H9 (cell line): ENCODE measurements around the gene WDR77. TPM values are rescaled to one million over a fixed set of nuclear protein-coding genes. Genes with fewer than 3 reads are reported as not detected.

Source experiments
- DNase-seq: peaks from one replicate; pipeline ENCODE4 v3.0.0-alpha.2; 2017
- H2AFZ ChIP-seq: one replicate; pipeline ENCODE4 v1.6.1; 2013; ENCODE audit warnings: mild to moderate bottlenecking, low read length, control low read depth, moderate library complexity
- H2AK5ac ChIP-seq: 2 replicates; pipeline ENCODE4 v1.6.1; 2013; ENCODE audit warnings: low read length, control low read depth, mixed read lengths; ENCODE audit not compliant: insufficient read length
- H2BK120ac ChIP-seq: one replicate; pipeline ENCODE4 v1.6.1; 2013; ENCODE audit warnings: low read depth, mild to moderate bottlenecking, low read length, control low read depth, inconsistent platforms; ENCODE audit not compliant: poor library complexity, severe bottlenecking
- H2BK12ac ChIP-seq: 2 replicates; pipeline ENCODE4 v1.6.1; 2013; ENCODE audit warnings: low read length, control low read depth, mixed read lengths, low read depth; ENCODE audit not compliant: insufficient read length
- H2BK15ac ChIP-seq: 2 replicates; pipeline ENCODE4 v1.6.1; 2013; ENCODE audit warnings: low read depth, low read length, control low read depth
- H2BK20ac ChIP-seq: one replicate; pipeline ENCODE4 v1.6.1; 2013; ENCODE audit warnings: low read depth, mild to moderate bottlenecking, low read length, control low read depth, inconsistent platforms; ENCODE audit not compliant: poor library complexity, severe bottlenecking
- H2BK5ac ChIP-seq: 2 replicates; pipeline ENCODE4 v1.6.1; 2013; ENCODE audit warnings: low read length, control low read depth, mixed read lengths; ENCODE audit not compliant: insufficient read length
- H3K14ac ChIP-seq: 2 replicates; pipeline ENCODE4 v1.6.1; 2013; ENCODE audit warnings: low read length, control low read depth; ENCODE audit not compliant: insufficient read depth
- H3K18ac ChIP-seq: 2 replicates; pipeline ENCODE4 v1.6.1; 2013; ENCODE audit warnings: low read depth, mild to moderate bottlenecking, mixed read lengths, low read length, control low read depth; ENCODE audit not compliant: insufficient read length
- H3K23ac ChIP-seq: 2 replicates; pipeline ENCODE4 v1.6.1; 2013; ENCODE audit warnings: low read length, control low read depth, mixed read lengths, low read depth; ENCODE audit not compliant: insufficient read length
- H3K23me2 ChIP-seq: 2 replicates; pipeline ENCODE4 v1.6.1; 2013; ENCODE audit warnings: low read depth, mild to moderate bottlenecking, mixed read lengths, low read length, control low read depth; ENCODE audit not compliant: insufficient read length, poor library complexity, severe bottlenecking
- H3K27ac ChIP-seq: 2 replicates; pipeline ENCODE4 v1.5.1; 2013; ENCODE audit warnings: low read length, control low read depth, mixed read lengths, low read depth; ENCODE audit not compliant: insufficient read length
- H3K27me3 ChIP-seq: 2 replicates; pipeline ENCODE4 v1.6.1; 2013; ENCODE audit warnings: low read length, control low read depth, inconsistent platforms; ENCODE audit not compliant: insufficient read depth
- H3K4ac ChIP-seq: 2 replicates; pipeline ENCODE4 v1.6.1; 2013; ENCODE audit warnings: low read depth, mild to moderate bottlenecking, control low read depth, inconsistent platforms, low read length, moderate library complexity
- H3K4me1 ChIP-seq: 2 replicates; pipeline ENCODE4 v1.6.1; 2013; ENCODE audit warnings: low read length, control low read depth, inconsistent platforms; ENCODE audit not compliant: insufficient read depth
- H3K4me2 ChIP-seq: 2 replicates; pipeline ENCODE4 v1.6.1; 2013; ENCODE audit warnings: low read length, control low read depth, mixed read lengths; ENCODE audit not compliant: insufficient read length, insufficient read depth
- H3K56ac ChIP-seq: 2 replicates; pipeline ENCODE4 v1.6.1; 2013; ENCODE audit warnings: low read depth, mild to moderate bottlenecking, mixed read lengths, low read length, control low read depth; ENCODE audit not compliant: insufficient read length
- H3K79me1 ChIP-seq: 2 replicates; pipeline ENCODE4 v1.6.1; 2013; ENCODE audit warnings: low read depth, mild to moderate bottlenecking, moderate library complexity, low read length, control low read depth, inconsistent platforms; ENCODE audit not compliant: insufficient read depth, poor library complexity, severe bottlenecking
- H3K79me2 ChIP-seq: 2 replicates; pipeline ENCODE4 v1.6.1; 2013; ENCODE audit warnings: low read length, control low read depth, inconsistent platforms; ENCODE audit not compliant: insufficient read depth
- H3K9ac ChIP-seq: 2 replicates; pipeline ENCODE4 v1.6.1; 2013; ENCODE audit warnings: low read length, control low read depth, mixed read lengths; ENCODE audit not compliant: insufficient read length; ENCODE audit errors: extremely low read depth
- H3K9me3 ChIP-seq: one replicate; pipeline ENCODE4 v1.6.1; 2013; ENCODE audit warnings: low read depth, low read length, inconsistent platforms; ENCODE audit not compliant: control insufficient read depth
- H3T11ph ChIP-seq: one replicate; pipeline ENCODE4 v1.6.1; 2013; ENCODE audit warnings: mild to moderate bottlenecking, low read length, control low read depth, inconsistent platforms
- H4K20me1 ChIP-seq: one replicate; pipeline ENCODE4 v1.6.1; 2013; ENCODE audit not compliant: control insufficient read depth, insufficient read length, insufficient read depth
- H4K5ac ChIP-seq: 2 replicates; pipeline ENCODE4 v1.6.1; 2013; ENCODE audit warnings: low read depth, mild to moderate bottlenecking, mixed read lengths, low read length, control low read depth; ENCODE audit not compliant: insufficient read length
- H4K8ac ChIP-seq: replicated peaks from 2 replicates; pipeline ENCODE4 v1.6.1; 2013; ENCODE audit warnings: low read length, control low read depth, mixed read lengths, low read depth; ENCODE audit not compliant: insufficient read length
- H4K91ac ChIP-seq: 2 replicates; pipeline ENCODE4 v1.6.1; 2013; ENCODE audit warnings: low read depth, mild to moderate bottlenecking, moderate library complexity, mixed read lengths, low read length, control low read depth; ENCODE audit not compliant: insufficient read length
- H3K27ac Mint-ChIP-seq, 3 experiments: 2 replicates in 2 of 3; 3 replicates in 1 of 3; pipeline ENCODE4 v1.8.0; 2020 to 2021; ENCODE audit warnings: mixed read lengths in 3 of 3, mild to moderate bottlenecking in 1 of 3, moderate library complexity in 1 of 3
- H3K27me3 Mint-ChIP-seq: 2 replicates; pipeline ENCODE4 v1.8.0; 2021; ENCODE audit warnings: low read depth, mild to moderate bottlenecking, moderate library complexity, mixed read lengths
- H3K36me3 Mint-ChIP-seq, 3 experiments: 2 replicates in 2 of 3; 3 replicates in 1 of 3; pipeline ENCODE4 v1.8.0; 2020 to 2021; ENCODE audit warnings: low read depth in 3 of 3, mixed read lengths in 3 of 3; ENCODE audit not compliant: insufficient read depth in 1 of 3
- H3K4me1 Mint-ChIP-seq, 2 experiments: 2 replicates each; pipeline ENCODE4 v1.8.0; 2020; ENCODE audit warnings: mixed read lengths in 2 of 2
- H3K4me3 Mint-ChIP-seq, 2 experiments: 2 replicates in 1 of 2; 3 replicates in 1 of 2; pipeline ENCODE4 v1.8.0; 2020 to 2021; ENCODE audit warnings: mild to moderate bottlenecking in 2 of 2, mixed read lengths in 2 of 2, moderate library complexity in 1 of 2
- H3K9me3 Mint-ChIP-seq, 2 experiments: 2 replicates in 1 of 2; 3 replicates in 1 of 2; pipeline ENCODE4 v1.8.0; 2020; ENCODE audit warnings: mild to moderate bottlenecking in 2 of 2, mixed read lengths in 2 of 2, moderate library complexity in 1 of 2
- WGBS: extraction: QIAGEN DNeasy Blood & Tissue Kit; methylation state at CpG from one replicate; pipeline ENCODE4 v1.1.7; 2013; ENCODE audit warnings: missing lambda C conversion rate, low lambda C conversion rate, mixed read lengths; ENCODE audit not compliant: insufficient read length; ENCODE audit errors: extremely low coverage; 5-methylcytosine and 5-hydroxymethylcytosine counted together
- total RNA-seq: library from RNA; stranded (reverse); gene quantifications from 2 replicates; pipeline ENCODE4 v1.2.1, GENCODE V29; 2021
- TF ChIP-seq, protein P1 (sequence below): fragments of 200-600 bp; sonication (generic); conservative IDR thresholded peaks from 3 replicates; pipeline ENCODE4 v1.8.0; 2021; ENCODE audit warnings: antibody characterized with exemption, mild to moderate bottlenecking

The WDR77 gene
- total RNA-seq, 1 experiment from 2014 or later, result 70.9 TPM

DNA sequence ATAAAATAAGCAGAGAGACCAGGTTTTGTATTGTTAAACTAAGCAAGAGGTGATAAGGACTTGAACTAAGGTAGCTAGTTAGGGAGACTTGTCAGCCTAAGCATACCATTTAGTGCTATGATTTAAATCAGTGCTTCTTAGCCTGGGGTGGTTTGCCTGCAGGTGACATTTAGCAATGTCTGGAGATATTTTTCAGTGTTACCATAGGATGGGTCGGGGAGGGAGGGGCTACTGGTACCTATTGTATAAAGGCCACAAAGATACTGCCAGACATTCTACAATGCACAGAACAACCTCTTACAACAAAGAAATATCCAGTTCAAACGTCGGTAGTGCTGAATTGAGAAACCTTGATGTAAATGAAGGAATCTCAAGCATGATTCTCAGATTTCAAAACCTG, 3.5 kb upstream of the WDR77 start:
- H3K9ac ChIP-seq, result no peak overlapping the region
- Mint-ChIP-seq H3K4me1 (peaks cover 5 to 18% of the 10 kb centered on the region in 2 experiments), H3K4me3 (no peak overlapping the region), H3K36me3 (peaks cover 12 to 56% (median 32%) of the 10 kb centered on the region in 3 experiments), H3K27ac (no peak overlapping the region), H3K27me3 (no peaks in the 10 kb centered on the region), H3K9me3 (no peaks in the 10 kb centered on the region)
- no peak overlapping the region for H2BK120ac ChIP-seq
- TF ChIP-seq, protein P1, sequence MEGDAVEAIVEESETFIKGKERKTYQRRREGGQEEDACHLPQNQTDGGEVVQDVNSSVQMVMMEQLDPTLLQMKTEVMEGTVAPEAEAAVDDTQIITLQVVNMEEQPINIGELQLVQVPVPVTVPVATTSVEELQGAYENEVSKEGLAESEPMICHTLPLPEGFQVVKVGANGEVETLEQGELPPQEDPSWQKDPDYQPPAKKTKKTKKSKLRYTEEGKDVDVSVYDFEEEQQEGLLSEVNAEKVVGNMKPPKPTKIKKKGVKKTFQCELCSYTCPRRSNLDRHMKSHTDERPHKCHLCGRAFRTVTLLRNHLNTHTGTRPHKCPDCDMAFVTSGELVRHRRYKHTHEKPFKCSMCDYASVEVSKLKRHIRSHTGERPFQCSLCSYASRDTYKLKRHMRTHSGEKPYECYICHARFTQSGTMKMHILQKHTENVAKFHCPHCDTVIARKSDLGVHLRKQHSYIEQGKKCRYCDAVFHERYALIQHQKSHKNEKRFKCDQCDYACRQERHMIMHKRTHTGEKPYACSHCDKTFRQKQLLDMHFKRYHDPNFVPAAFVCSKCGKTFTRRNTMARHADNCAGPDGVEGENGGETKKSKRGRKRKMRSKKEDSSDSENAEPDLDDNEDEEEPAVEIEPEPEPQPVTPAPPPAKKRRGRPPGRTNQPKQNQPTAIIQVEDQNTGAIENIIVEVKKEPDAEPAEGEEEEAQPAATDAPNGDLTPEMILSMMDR, result no peak
- no peak overlapping the region for H2BK12ac ChIP-seq
- H3K23ac ChIP-seq, result no peak overlapping the region
- H2BK5ac ChIP-seq, result no peak overlapping the region
- no peak overlapping the region for H2AFZ ChIP-seq
- H3K79me2 ChIP-seq, result peaks cover 15% of the 10 kb centered on the region; the same call in 1 of the 2 replicates
- WGBS, result no CpG with 5 or more reads among the region's 3 CpGs
- H3K27ac ChIP-seq, result no peak overlapping the region
- H2AK5ac ChIP-seq, result no peak overlapping the region
- H3T11ph ChIP-seq, result no peak overlapping the region
- no peak overlapping the region for H4K91ac ChIP-seq
- peaks cover 3% of the 10 kb centered on the region for H3K79me1 ChIP-seq
- DNase-seq, result no peak
- peaks cover 14% of the 10 kb centered on the region for H3K23me2 ChIP-seq
- no peak overlapping the region for H4K5ac ChIP-seq
- H3K14ac ChIP-seq, result no peak overlapping the region
- H3K4me1 ChIP-seq, result no peaks in the 10 kb centered on the region
- H4K20me1 ChIP-seq, result no peaks in the 10 kb centered on the region
- H4K8ac ChIP-seq, result no peak overlapping the region
- H2BK15ac ChIP-seq, result no peak overlapping the region
- no peaks in the 10 kb centered on the region for H3K9me3 ChIP-seq
- H3K4ac ChIP-seq, result no peak overlapping the region
- H3K27me3 ChIP-seq, result no peaks in the 10 kb centered on the region
- H3K4me2 ChIP-seq, result no peak overlapping the region
- no peak overlapping the region for H3K18ac ChIP-seq
- no peak overlapping the region for H2BK20ac ChIP-seq
- no peak overlapping the region for H3K56ac ChIP-seq
